Measurements from ENCODE around the gene KCMF1.

Gene KCMF1

DNA sequence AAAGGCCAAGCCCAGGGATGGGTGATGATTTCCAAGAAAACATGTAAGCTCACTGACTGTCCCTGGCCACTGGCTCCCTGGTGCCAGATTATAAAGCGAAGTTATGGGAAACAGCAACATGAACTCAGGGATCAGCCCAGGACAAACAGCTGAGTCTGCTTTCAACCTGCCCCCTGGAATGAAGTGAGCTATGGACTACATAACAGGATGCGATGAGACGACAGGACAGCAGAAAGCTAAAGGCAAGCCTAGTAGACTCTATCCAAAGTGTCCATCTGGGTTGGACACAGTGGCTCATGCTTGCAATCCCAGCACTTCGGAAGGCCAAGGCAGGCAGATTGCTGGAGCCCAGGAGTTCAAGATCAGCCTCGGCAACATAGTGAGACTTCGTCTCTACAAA is 16.6 kb upstream of the KCMF1 start:
- Histone ChIP-seq H3K36me3 (ENCODE audit: control insufficient read depth in 4 of 4, insufficient read depth in 4 of 4, low read length in 3 of 4) (no peaks in the 10 kb centered on the region), H3K27ac (ENCODE audit: insufficient read depth in 1 of 2, low read depth in 1 of 2, low read length in 2 of 2, poor library complexity in 1 of 2, severe bottlenecking in 2 of 2) (no peak overlapping the region), H3K4me1 (ENCODE audit: control extremely low read depth in 1 of 4, control insufficient read depth in 4 of 4, insufficient read depth in 4 of 4, low read length in 3 of 4) (no peaks in the 10 kb centered on the region), H3K9me3 (ENCODE audit: control extremely low read depth in 1 of 5, control insufficient read depth in 4 of 5, insufficient read depth in 2 of 5, low read depth in 1 of 5, low read length in 4 of 5) (no peaks in the 10 kb centered on the region), H3K4me3 (ENCODE audit: control insufficient read depth in 1 of 7, extremely low read depth in 1 of 7, insufficient read depth in 4 of 7, low read depth in 2 of 7, low read length in 6 of 7) (no peak overlapping the region), H3K27me3 (replicated peaks in 2 of 5; ENCODE audit: control insufficient read depth in 4 of 5, insufficient read depth in 5 of 5, low read length in 4 of 5) (no peaks in the 10 kb centered on the region)
- no peak for DNase-seq
- ChIA-PET CTCF (interaction anchor here (1.0 to 1.7 kb wide), 3 partner anchors 10 to 28 kb away, joined by 3 to 4 read pairs (median 3); no protein-coding TSS in a partner anchor), POLR2A (interaction anchor here (0.5 kb wide), 1 partner anchor 41 kb away, joined by 5 read pairs; no protein-coding TSS in a partner anchor)
- WGBS (ENCODE audit: insufficient coverage), result 100% methylated on average over 5 of the region's 6 CpGs

DNA sequence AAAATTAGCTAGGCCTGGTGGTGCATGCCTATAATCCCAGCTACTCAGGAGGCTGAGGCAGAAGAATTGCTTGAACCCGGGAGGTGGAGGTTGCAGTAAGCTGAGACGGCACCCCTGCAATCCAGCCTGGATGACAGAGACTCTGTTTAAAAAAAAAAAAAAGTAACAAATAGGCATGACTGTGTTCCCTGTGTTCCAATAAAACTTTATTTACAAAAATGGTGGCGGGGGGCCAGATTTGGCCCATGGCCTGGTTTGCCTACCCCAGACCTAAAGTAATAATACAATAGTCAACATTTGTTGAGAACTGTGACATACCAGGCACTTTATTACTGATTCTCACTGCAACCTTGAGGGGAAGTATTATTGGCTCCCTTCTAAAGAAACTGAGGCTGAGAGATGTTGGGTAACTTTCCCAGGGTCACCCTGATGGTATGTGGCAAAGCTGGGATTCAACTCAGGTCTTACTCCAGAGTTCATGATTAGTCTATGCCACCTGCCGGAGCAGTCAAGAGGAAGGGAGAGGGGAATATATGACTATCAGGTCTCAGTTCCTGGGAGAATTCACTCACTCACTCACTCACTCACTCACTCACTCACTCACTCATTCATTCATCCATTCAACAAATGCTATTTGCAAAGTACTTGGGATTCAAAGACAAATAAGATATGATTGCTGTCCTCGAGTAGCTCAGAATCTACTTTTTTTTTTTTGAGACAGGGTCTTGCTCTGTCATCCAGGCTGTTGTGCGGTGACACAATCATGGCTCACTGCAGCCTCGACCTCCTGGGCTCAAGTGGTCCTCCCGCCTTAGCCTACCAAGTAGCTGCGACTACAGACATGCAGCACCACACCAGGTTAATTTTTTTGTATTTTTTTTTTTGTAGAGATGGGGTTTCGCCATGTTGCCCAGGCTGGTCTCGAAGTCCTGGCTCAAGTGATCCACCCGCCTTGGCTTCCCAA is 14.3 kb upstream of the KCMF1 start:
- DNase-seq, result no peak
- WGBS (ENCODE audit: insufficient coverage), result 99% methylated on average over 9 of the region's 12 CpGs
- ChIA-PET POLR2A (no interaction called here), CTCF (interaction anchor here (1.6 kb wide), 1 partner anchor 10 kb away, joined by 4 read pairs; no protein-coding TSS in a partner anchor)
- H3K9me3 ChIP-seq (ENCODE audit: control extremely low read depth in 1 of 5, control insufficient read depth in 4 of 5, insufficient read depth in 2 of 5, low read depth in 1 of 5, low read length in 4 of 5), result no peaks in the 10 kb centered on the region
- no peaks in the 10 kb centered on the region for H3K27me3 ChIP-seq (replicated peaks in 2 of 5; ENCODE audit: control insufficient read depth in 4 of 5, insufficient read depth in 5 of 5, low read length in 4 of 5)
- H3K27ac ChIP-seq (ENCODE audit: insufficient read depth in 1 of 2, low read depth in 1 of 2, low read length in 2 of 2, poor library complexity in 1 of 2, severe bottlenecking in 2 of 2), result no peak overlapping the region
- no peak overlapping the region for H3K4me3 ChIP-seq (ENCODE audit: control insufficient read depth in 1 of 7, extremely low read depth in 1 of 7, insufficient read depth in 4 of 7, low read depth in 2 of 7, low read length in 6 of 7)
- peaks cover 0 to 1% (median under 1%) of the 10 kb centered on the region in 4 experiments for H3K36me3 ChIP-seq (ENCODE audit: control insufficient read depth in 4 of 4, insufficient read depth in 4 of 4, low read length in 3 of 4)
- H3K4me1 ChIP-seq (ENCODE audit: control extremely low read depth in 1 of 4, control insufficient read depth in 4 of 4, insufficient read depth in 4 of 4, low read length in 3 of 4), result no peaks in the 10 kb centered on the region

DNA sequence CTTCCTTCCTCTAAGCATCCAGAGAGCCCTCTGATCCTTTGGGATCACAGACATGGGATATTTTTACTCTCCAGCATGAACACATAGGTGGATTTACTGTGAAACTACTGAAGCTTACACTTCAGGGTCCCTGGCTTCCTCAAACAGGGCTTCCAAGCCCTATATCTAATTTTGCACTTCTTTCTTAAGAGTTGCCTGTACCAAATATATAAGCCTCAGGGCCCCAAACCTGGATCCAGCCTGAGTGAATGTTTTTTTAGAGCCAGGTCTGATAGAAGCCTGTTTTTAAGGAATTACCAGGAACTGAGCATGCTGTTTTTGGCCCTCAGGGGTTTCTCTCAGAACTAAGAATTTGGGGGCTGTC is 13.2 kb upstream of the KCMF1 start:
- Histone ChIP-seq H3K9me3 (ENCODE audit: control extremely low read depth in 1 of 5, control insufficient read depth in 4 of 5, insufficient read depth in 2 of 5, low read depth in 1 of 5, low read length in 4 of 5) (no peaks in the 10 kb centered on the region), H3K4me3 (ENCODE audit: control insufficient read depth in 1 of 7, extremely low read depth in 1 of 7, insufficient read depth in 4 of 7, low read depth in 2 of 7, low read length in 6 of 7) (no peak overlapping the region), H3K27ac (ENCODE audit: insufficient read depth in 1 of 2, low read depth in 1 of 2, low read length in 2 of 2, poor library complexity in 1 of 2, severe bottlenecking in 2 of 2) (no peak overlapping the region), H3K4me1 (ENCODE audit: control extremely low read depth in 1 of 4, control insufficient read depth in 4 of 4, insufficient read depth in 4 of 4, low read length in 3 of 4) (no peaks in the 10 kb centered on the region), H3K36me3 (ENCODE audit: control insufficient read depth in 4 of 4, insufficient read depth in 4 of 4, low read length in 3 of 4) (peaks cover under 1 to 4% (median 3%) of the 10 kb centered on the region in 4 experiments), H3K27me3 (replicated peaks in 2 of 5; ENCODE audit: control insufficient read depth in 4 of 5, insufficient read depth in 5 of 5, low read length in 4 of 5) (no peaks in the 10 kb centered on the region)
- CTCF ChIA-PET, result interaction anchor here (0.7 to 1.7 kb wide), 4 partner anchors 10 to 32 kb away, joined by 3 to 7 read pairs (median 6); no protein-coding TSS in a partner anchor
- POLR2A ChIA-PET, result no interaction called here
- DNase-seq, result no peak

DNA sequence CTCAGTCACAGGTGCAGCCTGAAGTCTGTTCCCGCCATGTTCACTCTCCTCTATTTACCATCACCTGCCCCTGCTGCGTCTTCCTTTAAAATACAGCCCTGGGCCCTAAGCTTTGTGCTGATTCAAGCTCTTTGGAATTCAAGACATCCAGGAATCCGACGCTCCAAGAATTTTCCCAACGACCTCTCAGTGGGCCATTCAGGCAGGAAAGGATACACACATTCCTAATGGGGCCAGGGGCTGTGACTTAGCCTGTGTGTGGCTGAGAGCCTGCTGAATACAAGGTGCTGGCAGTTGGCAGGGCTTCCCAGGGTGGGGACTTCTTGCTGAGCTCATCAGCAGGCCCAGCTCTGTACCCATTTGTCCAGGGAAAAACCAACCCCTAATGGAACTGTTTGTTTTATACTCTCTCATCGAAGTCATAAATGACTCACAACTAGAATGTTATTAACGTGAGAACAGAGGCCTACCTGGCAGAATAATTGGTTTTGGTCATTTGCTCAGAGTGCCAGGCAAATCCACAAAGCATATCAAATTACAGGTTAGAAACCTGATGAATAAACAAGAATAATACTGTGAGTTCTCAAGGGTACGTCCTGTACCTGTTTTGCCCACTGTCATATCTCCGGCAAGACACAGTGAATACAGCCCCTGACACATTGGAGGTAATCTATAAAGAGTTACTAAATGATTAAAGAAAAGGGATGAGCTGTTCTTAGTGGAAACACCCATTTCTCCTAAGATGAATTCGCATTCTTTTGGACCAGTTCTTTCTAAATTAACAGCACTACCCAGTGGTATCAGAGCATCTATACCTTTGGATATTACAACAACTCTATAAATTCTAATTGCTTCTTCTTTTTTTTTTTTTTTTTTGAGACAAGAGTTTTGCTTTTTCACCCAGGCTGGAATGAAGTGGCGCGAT is 12.6 kb upstream of the KCMF1 start:
- H3K27ac ChIP-seq (ENCODE audit: insufficient read depth in 1 of 2, low read depth in 1 of 2, low read length in 2 of 2, poor library complexity in 1 of 2, severe bottlenecking in 2 of 2), result no peak overlapping the region
- no peaks in the 10 kb centered on the region for H3K27me3 ChIP-seq (replicated peaks in 2 of 5; ENCODE audit: control insufficient read depth in 4 of 5, insufficient read depth in 5 of 5, low read length in 4 of 5)
- H3K36me3 ChIP-seq (ENCODE audit: control insufficient read depth in 4 of 4, insufficient read depth in 4 of 4, low read length in 3 of 4), result peaks cover 2 to 6% (median 4%) of the 10 kb centered on the region in 4 experiments
- DNase-seq, result no peak
- H3K9me3 ChIP-seq (ENCODE audit: control extremely low read depth in 1 of 5, control insufficient read depth in 4 of 5, insufficient read depth in 2 of 5, low read depth in 1 of 5, low read length in 4 of 5), result no peaks in the 10 kb centered on the region
- no peaks in the 10 kb centered on the region for H3K4me1 ChIP-seq (ENCODE audit: control extremely low read depth in 1 of 4, control insufficient read depth in 4 of 4, insufficient read depth in 4 of 4, low read length in 3 of 4)
- POLR2A ChIA-PET, result interaction anchor here (1.0 kb wide), 1 partner anchor 11 kb away, joined by 6 read pairs; no protein-coding TSS in a partner anchor
- CTCF ChIA-PET, result interaction anchor here (0.5 to 1.7 kb wide), 7 partner anchors 9 to 44 kb away, joined by 3 to 7 read pairs (median 4); no protein-coding TSS in a partner anchor
- no peak overlapping the region for H3K4me3 ChIP-seq (ENCODE audit: control insufficient read depth in 1 of 7, extremely low read depth in 1 of 7, insufficient read depth in 4 of 7, low read depth in 2 of 7, low read length in 6 of 7)
- WGBS (ENCODE audit: insufficient coverage), result 98% methylated on average over 9 of the region's 12 CpGs

DNA sequence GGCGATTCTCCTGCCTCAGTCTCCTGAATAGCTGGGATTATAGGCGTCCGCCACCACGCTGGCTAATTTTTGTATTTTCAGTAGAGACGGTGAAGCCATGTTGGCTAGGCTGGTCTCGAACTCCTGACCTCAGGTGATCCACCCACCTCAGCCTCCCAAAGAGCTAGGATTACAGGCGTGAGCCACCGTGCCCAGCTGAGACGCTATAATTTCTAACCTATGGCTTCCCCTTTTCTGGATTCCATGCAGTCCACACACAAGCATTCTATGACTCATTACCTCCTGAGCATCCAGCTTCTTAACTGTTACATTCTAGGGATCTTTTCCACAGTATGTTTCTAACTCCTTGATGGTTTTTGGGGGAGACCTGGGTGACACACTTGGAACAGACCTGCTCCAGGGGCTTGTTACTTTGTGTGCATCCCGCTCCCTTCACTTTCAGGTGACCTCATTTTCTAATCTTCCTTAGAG is 11.8 kb upstream of the KCMF1 start:
- no peaks in the 10 kb centered on the region for H3K9me3 ChIP-seq (ENCODE audit: control extremely low read depth in 1 of 5, control insufficient read depth in 4 of 5, insufficient read depth in 2 of 5, low read depth in 1 of 5, low read length in 4 of 5)
- POLR2A ChIA-PET, result interaction anchor here (1.0 kb wide), 1 partner anchor 11 kb away, joined by 6 read pairs; no protein-coding TSS in a partner anchor
- no peak overlapping the region for H3K27ac ChIP-seq (ENCODE audit: insufficient read depth in 1 of 2, low read depth in 1 of 2, low read length in 2 of 2, poor library complexity in 1 of 2, severe bottlenecking in 2 of 2)
- H3K4me1 ChIP-seq (ENCODE audit: control extremely low read depth in 1 of 4, control insufficient read depth in 4 of 4, insufficient read depth in 4 of 4, low read length in 3 of 4), result peaks cover 0 to 6% (median 0%) of the 10 kb centered on the region in 4 experiments
- no peaks in the 10 kb centered on the region for H3K27me3 ChIP-seq (replicated peaks in 2 of 5; ENCODE audit: control insufficient read depth in 4 of 5, insufficient read depth in 5 of 5, low read length in 4 of 5)
- no peak overlapping the region for H3K4me3 ChIP-seq (ENCODE audit: control insufficient read depth in 1 of 7, extremely low read depth in 1 of 7, insufficient read depth in 4 of 7, low read depth in 2 of 7, low read length in 6 of 7)
- 96% methylated on average over 9 of the region's 10 CpGs for WGBS (ENCODE audit: insufficient coverage)
- CTCF ChIA-PET, result interaction anchor here (0.5 to 1.9 kb wide), 5 partner anchors 11 to 43 kb away, joined by 3 to 7 read pairs (median 4); partner anchors contain the start of gene KCMF1
- H3K36me3 ChIP-seq (ENCODE audit: control insufficient read depth in 4 of 4, insufficient read depth in 4 of 4, low read length in 3 of 4), result peaks cover 2 to 10% (median 4%) of the 10 kb centered on the region in 4 experiments
- peak in 2 of 3 donors; percentile 44 to 55 for DNase-seq

DNA sequence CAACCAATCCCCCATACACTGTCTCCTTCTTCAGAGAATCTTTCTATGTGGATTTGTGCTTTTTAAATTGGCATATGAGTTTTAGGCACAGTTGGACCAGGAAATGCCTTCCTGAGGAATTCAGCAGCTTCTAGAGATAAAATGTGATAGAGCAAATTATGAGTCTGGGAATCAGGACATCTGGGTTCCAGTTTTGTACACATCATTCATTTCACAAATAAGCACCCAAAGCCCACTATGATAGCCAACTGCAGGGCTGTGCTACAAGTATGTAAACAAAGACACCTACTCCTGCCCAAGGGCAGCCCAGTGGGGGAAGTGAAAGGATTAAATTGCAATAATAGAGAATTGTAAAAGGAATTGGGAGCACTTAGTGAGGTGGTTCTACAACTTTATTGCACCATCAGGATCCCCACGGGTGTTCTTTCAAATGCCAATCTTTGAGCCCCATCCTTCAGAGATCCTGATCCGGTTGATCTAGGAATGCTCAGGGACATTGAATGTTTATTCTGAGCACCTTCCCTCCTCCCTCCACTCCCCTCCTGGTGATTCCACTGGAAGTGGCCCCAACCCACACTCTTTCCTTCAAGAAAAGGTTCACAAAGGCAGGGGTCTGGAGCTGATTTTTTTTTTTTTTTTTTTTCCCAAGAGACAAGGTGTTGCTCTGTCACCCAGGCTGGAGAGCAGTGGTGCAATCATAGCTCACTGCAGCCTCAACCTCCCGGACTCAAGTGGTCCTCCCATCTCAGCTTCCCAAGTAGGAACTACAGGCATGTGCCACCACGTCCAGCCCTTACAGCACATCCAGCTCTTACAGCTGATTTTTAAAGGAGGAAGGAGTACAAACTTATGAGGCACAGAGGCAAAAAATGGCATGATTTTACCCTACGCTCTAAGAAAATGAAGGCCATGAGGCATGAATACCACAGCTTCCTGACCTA is 11.1 kb upstream of the KCMF1 start:
- Histone ChIP-seq H3K27ac (ENCODE audit: insufficient read depth in 1 of 2, low read depth in 1 of 2, low read length in 2 of 2, poor library complexity in 1 of 2, severe bottlenecking in 2 of 2) (no peak overlapping the region), H3K36me3 (ENCODE audit: control insufficient read depth in 4 of 4, insufficient read depth in 4 of 4, low read length in 3 of 4) (peaks cover 2 to 12% (median 5%) of the 10 kb centered on the region in 4 experiments), H3K9me3 (ENCODE audit: control extremely low read depth in 1 of 5, control insufficient read depth in 4 of 5, insufficient read depth in 2 of 5, low read depth in 1 of 5, low read length in 4 of 5) (no peaks in the 10 kb centered on the region), H3K4me1 (ENCODE audit: control extremely low read depth in 1 of 4, control insufficient read depth in 4 of 4, insufficient read depth in 4 of 4, low read length in 3 of 4) (peaks cover 0 to 7% (median 0%) of the 10 kb centered on the region in 4 experiments), H3K27me3 (replicated peaks in 2 of 5; ENCODE audit: control insufficient read depth in 4 of 5, insufficient read depth in 5 of 5, low read length in 4 of 5) (no peaks in the 10 kb centered on the region), H3K4me3 (ENCODE audit: control insufficient read depth in 1 of 7, extremely low read depth in 1 of 7, insufficient read depth in 4 of 7, low read depth in 2 of 7, low read length in 6 of 7) (no peak overlapping the region)
- 97% methylated on average over 4 of the region's 5 CpGs for WGBS (ENCODE audit: insufficient coverage)
- no peak for DNase-seq
- ChIA-PET POLR2A (interaction anchor here (0.7 to 1.0 kb wide), 2 partner anchors 10 to 84 kb away, joined by 4 to 6 read pairs; no protein-coding TSS in a partner anchor), CTCF (interaction anchor here (0.7 to 1.9 kb wide), 5 partner anchors 10 to 53 kb away, joined by 3 to 6 read pairs (median 4); partner anchors contain the start of gene KCMF1)
